NAMALWA (cell line): ENCODE data around the gene SNCAIP.

Experiments
- DNase-seq: peaks from one replicate; pipeline ENCODE4 v3.0.0-alpha.2; 2015; ENCODE audit warnings: low spot score

The SNCAIP gene

GRCh38 chr5:122507045-122507444 lies 195.0 kb downstream of the SNCAIP start:
- DNase-seq = no peak

GRCh38 chr5:122507581-122507980 lies 195.5 kb downstream of the SNCAIP start:
- no peak for DNase-seq

DNA sequence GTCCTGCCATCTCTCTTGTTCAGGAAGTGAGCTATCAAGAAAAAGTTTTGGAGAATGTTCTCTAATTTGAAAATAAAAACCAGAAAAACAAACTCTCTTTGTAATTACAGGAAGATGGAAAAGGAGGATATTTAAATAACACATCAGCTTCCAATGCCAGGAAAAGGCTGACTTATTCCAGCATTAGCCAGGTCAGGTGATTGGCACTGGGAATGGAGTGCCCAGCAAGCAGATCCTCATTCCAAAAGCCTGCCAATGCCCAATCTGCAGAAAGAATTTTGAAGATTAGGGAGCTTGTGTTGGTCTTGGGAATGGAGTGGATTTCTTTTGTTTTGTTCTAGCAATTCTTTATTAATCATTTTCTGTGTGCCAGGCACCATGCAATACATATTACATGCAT lies 196.6 kb downstream of the SNCAIP start:
- DNase-seq = no peak
